H9 (cell line): ENCODE results near the gene UBASH3A. TPM values are rescaled to one million over a fixed set of nuclear protein-coding genes. Genes with fewer than 3 reads are reported as not detected.
A peak's percentile ranks its signal among the peaks of the same experiment; 100 is the strongest.

Experiments used
- DNase-seq: peaks from one replicate; pipeline ENCODE4 v3.0.0-alpha.2; 2017
- H2AFZ ChIP-seq: one replicate; pipeline ENCODE4 v1.6.1; 2013; ENCODE audit warnings: mild to moderate bottlenecking, low read length, control low read depth, moderate library complexity
- H2AK5ac ChIP-seq: 2 replicates; pipeline ENCODE4 v1.6.1; 2013; ENCODE audit warnings: low read length, control low read depth, mixed read lengths; ENCODE audit not compliant: insufficient read length
- H2BK120ac ChIP-seq: one replicate; pipeline ENCODE4 v1.6.1; 2013; ENCODE audit warnings: low read depth, mild to moderate bottlenecking, low read length, control low read depth, inconsistent platforms; ENCODE audit not compliant: poor library complexity, severe bottlenecking
- H2BK12ac ChIP-seq: 2 replicates; pipeline ENCODE4 v1.6.1; 2013; ENCODE audit warnings: low read length, control low read depth, mixed read lengths, low read depth; ENCODE audit not compliant: insufficient read length
- H2BK15ac ChIP-seq: 2 replicates; pipeline ENCODE4 v1.6.1; 2013; ENCODE audit warnings: low read depth, low read length, control low read depth
- H2BK20ac ChIP-seq: one replicate; pipeline ENCODE4 v1.6.1; 2013; ENCODE audit warnings: low read depth, mild to moderate bottlenecking, low read length, control low read depth, inconsistent platforms; ENCODE audit not compliant: poor library complexity, severe bottlenecking
- H2BK5ac ChIP-seq: 2 replicates; pipeline ENCODE4 v1.6.1; 2013; ENCODE audit warnings: low read length, control low read depth, mixed read lengths; ENCODE audit not compliant: insufficient read length
- H3K14ac ChIP-seq: 2 replicates; pipeline ENCODE4 v1.6.1; 2013; ENCODE audit warnings: low read length, control low read depth; ENCODE audit not compliant: insufficient read depth
- H3K18ac ChIP-seq: 2 replicates; pipeline ENCODE4 v1.6.1; 2013; ENCODE audit warnings: low read depth, mild to moderate bottlenecking, mixed read lengths, low read length, control low read depth; ENCODE audit not compliant: insufficient read length
- H3K23ac ChIP-seq: 2 replicates; pipeline ENCODE4 v1.6.1; 2013; ENCODE audit warnings: low read length, control low read depth, mixed read lengths, low read depth; ENCODE audit not compliant: insufficient read length
- H3K23me2 ChIP-seq: 2 replicates; pipeline ENCODE4 v1.6.1; 2013; ENCODE audit warnings: low read depth, mild to moderate bottlenecking, mixed read lengths, low read length, control low read depth; ENCODE audit not compliant: insufficient read length, poor library complexity, severe bottlenecking
- H3K27ac ChIP-seq: 2 replicates; pipeline ENCODE4 v1.5.1; 2013; ENCODE audit warnings: low read length, control low read depth, mixed read lengths, low read depth; ENCODE audit not compliant: insufficient read length
- H3K27me3 ChIP-seq: 2 replicates; pipeline ENCODE4 v1.6.1; 2013; ENCODE audit warnings: low read length, control low read depth, inconsistent platforms; ENCODE audit not compliant: insufficient read depth
- H3K4ac ChIP-seq: 2 replicates; pipeline ENCODE4 v1.6.1; 2013; ENCODE audit warnings: low read depth, mild to moderate bottlenecking, control low read depth, inconsistent platforms, low read length, moderate library complexity
- H3K4me1 ChIP-seq: 2 replicates; pipeline ENCODE4 v1.6.1; 2013; ENCODE audit warnings: low read length, control low read depth, inconsistent platforms; ENCODE audit not compliant: insufficient read depth
- H3K4me2 ChIP-seq: 2 replicates; pipeline ENCODE4 v1.6.1; 2013; ENCODE audit warnings: low read length, control low read depth, mixed read lengths; ENCODE audit not compliant: insufficient read length, insufficient read depth
- H3K56ac ChIP-seq: 2 replicates; pipeline ENCODE4 v1.6.1; 2013; ENCODE audit warnings: low read depth, mild to moderate bottlenecking, mixed read lengths, low read length, control low read depth; ENCODE audit not compliant: insufficient read length
- H3K79me1 ChIP-seq: 2 replicates; pipeline ENCODE4 v1.6.1; 2013; ENCODE audit warnings: low read depth, mild to moderate bottlenecking, moderate library complexity, low read length, control low read depth, inconsistent platforms; ENCODE audit not compliant: insufficient read depth, poor library complexity, severe bottlenecking
- H3K79me2 ChIP-seq: 2 replicates; pipeline ENCODE4 v1.6.1; 2013; ENCODE audit warnings: low read length, control low read depth, inconsistent platforms; ENCODE audit not compliant: insufficient read depth
- H3K9ac ChIP-seq: 2 replicates; pipeline ENCODE4 v1.6.1; 2013; ENCODE audit warnings: low read length, control low read depth, mixed read lengths; ENCODE audit not compliant: insufficient read length; ENCODE audit errors: extremely low read depth
- H3K9me3 ChIP-seq: one replicate; pipeline ENCODE4 v1.6.1; 2013; ENCODE audit warnings: low read depth, low read length, inconsistent platforms; ENCODE audit not compliant: control insufficient read depth
- H3T11ph ChIP-seq: one replicate; pipeline ENCODE4 v1.6.1; 2013; ENCODE audit warnings: mild to moderate bottlenecking, low read length, control low read depth, inconsistent platforms
- H4K20me1 ChIP-seq: one replicate; pipeline ENCODE4 v1.6.1; 2013; ENCODE audit not compliant: control insufficient read depth, insufficient read length, insufficient read depth
- H4K5ac ChIP-seq: 2 replicates; pipeline ENCODE4 v1.6.1; 2013; ENCODE audit warnings: low read depth, mild to moderate bottlenecking, mixed read lengths, low read length, control low read depth; ENCODE audit not compliant: insufficient read length
- H4K8ac ChIP-seq: replicated peaks from 2 replicates; pipeline ENCODE4 v1.6.1; 2013; ENCODE audit warnings: low read length, control low read depth, mixed read lengths, low read depth; ENCODE audit not compliant: insufficient read length
- H4K91ac ChIP-seq: 2 replicates; pipeline ENCODE4 v1.6.1; 2013; ENCODE audit warnings: low read depth, mild to moderate bottlenecking, moderate library complexity, mixed read lengths, low read length, control low read depth; ENCODE audit not compliant: insufficient read length
- H3K27ac Mint-ChIP-seq, 3 experiments: 2 replicates in 2 of 3; 3 replicates in 1 of 3; pipeline ENCODE4 v1.8.0; 2020 to 2021; ENCODE audit warnings: mixed read lengths in 3 of 3, mild to moderate bottlenecking in 1 of 3, moderate library complexity in 1 of 3
- H3K27me3 Mint-ChIP-seq: 2 replicates; pipeline ENCODE4 v1.8.0; 2021; ENCODE audit warnings: low read depth, mild to moderate bottlenecking, moderate library complexity, mixed read lengths
- H3K36me3 Mint-ChIP-seq, 3 experiments: 2 replicates in 2 of 3; 3 replicates in 1 of 3; pipeline ENCODE4 v1.8.0; 2020 to 2021; ENCODE audit warnings: low read depth in 3 of 3, mixed read lengths in 3 of 3; ENCODE audit not compliant: insufficient read depth in 1 of 3
- H3K4me1 Mint-ChIP-seq, 2 experiments: 2 replicates each; pipeline ENCODE4 v1.8.0; 2020; ENCODE audit warnings: mixed read lengths in 2 of 2
- H3K4me3 Mint-ChIP-seq, 2 experiments: 2 replicates in 1 of 2; 3 replicates in 1 of 2; pipeline ENCODE4 v1.8.0; 2020 to 2021; ENCODE audit warnings: mild to moderate bottlenecking in 2 of 2, mixed read lengths in 2 of 2, moderate library complexity in 1 of 2
- H3K9me3 Mint-ChIP-seq, 2 experiments: 2 replicates in 1 of 2; 3 replicates in 1 of 2; pipeline ENCODE4 v1.8.0; 2020; ENCODE audit warnings: mild to moderate bottlenecking in 2 of 2, mixed read lengths in 2 of 2, moderate library complexity in 1 of 2
- CTCF ChIP-seq: fragments of 200-600 bp; sonication (generic); conservative IDR thresholded peaks from 3 replicates; pipeline ENCODE4 v1.8.0; 2021; ENCODE audit warnings: antibody characterized with exemption, mild to moderate bottlenecking
- WGBS: extraction: QIAGEN DNeasy Blood & Tissue Kit; methylation state at CpG from one replicate; pipeline ENCODE4 v1.1.7; 2013; ENCODE audit warnings: missing lambda C conversion rate, low lambda C conversion rate, mixed read lengths; ENCODE audit not compliant: insufficient read length; ENCODE audit errors: extremely low coverage; 5-methylcytosine and 5-hydroxymethylcytosine counted together
- total RNA-seq: library from RNA; stranded (reverse); gene quantifications from 2 replicates; pipeline ENCODE4 v1.2.1, GENCODE V29; 2021

UBASH3A gene
- total RNA-seq, 1 experiment from 2014 or later = not detected

DNA sequence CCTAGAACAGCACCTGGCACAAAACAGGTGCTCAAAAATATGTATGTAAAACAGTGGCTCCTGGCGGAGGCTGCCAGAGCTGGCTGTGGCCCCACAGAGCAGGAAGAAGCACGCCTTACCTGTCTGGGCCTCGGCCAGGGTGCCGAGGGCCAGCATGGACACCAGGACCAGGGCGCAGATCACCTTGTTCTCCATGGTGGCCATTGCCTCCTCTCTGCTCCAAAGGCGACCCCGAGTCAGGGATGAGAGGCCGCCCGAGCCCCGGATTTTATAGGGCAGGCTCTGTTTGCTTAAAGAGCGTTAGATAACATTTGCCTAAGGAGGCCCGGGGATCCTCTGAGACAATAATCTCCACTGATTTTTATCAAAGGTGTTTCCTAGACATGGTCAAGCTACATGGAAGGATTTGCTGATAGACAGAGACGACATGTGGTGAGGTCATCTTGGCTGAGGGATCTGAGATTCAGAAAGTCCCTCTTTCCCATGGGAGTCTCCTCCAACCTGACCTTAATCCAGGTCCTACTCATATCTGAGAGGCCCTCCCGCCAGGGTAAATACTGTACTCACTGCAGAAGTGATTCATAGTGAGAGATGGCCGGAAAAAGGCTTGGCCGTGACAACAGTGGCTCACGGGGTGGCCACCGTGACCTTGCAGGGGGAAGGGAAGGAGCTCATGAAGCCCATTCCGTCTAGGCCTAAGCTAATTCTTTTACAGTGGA, 37.3 kb upstream of the UBASH3A start, which contains the start of gene TFF1:
TSS of gene TFF1 (minus strand) at position 244 of the 719 bp plus-strand sequence. CDS start at position 204, 40 bp downstream.
- WGBS = no CpG with 5 or more reads among the region's 19 CpGs
- Histone ChIP-seq H3K27me3 (no peaks in the 10 kb centered on the region), H3K56ac (no peak within 1 kb of the TSS), H4K91ac (no peak within 1 kb of the TSS), H3K4me2 (no peak within 1 kb of the TSS), H3K23me2 (no peaks in the 10 kb centered on the region), H2BK20ac (no peak within 1 kb of the TSS), H3K79me1 (no peaks in the 10 kb centered on the region), H4K20me1 (no peaks in the 10 kb centered on the region), H3K4ac (no peak within 1 kb of the TSS), H3T11ph (no peak within 1 kb of the TSS), H3K9ac (no peak within 1 kb of the TSS), H2AK5ac (no peak within 1 kb of the TSS), H3K4me1 (no peaks in the 10 kb centered on the region; the same call in 1 of the 2 replicates), H2BK120ac (no peak within 1 kb of the TSS), H2BK5ac (no peak within 1 kb of the TSS), H3K9me3 (no peaks in the 10 kb centered on the region), H3K14ac (no peak within 1 kb of the TSS), H4K5ac (no peak within 1 kb of the TSS), H3K79me2 (no peaks in the 10 kb centered on the region), H2AFZ (no peak within 1 kb of the TSS), H3K23ac (no peak within 1 kb of the TSS), H3K27ac (no peak within 1 kb of the TSS), H4K8ac (no peak within 1 kb of the TSS), H3K18ac (no peak within 1 kb of the TSS), H2BK12ac (no peak within 1 kb of the TSS), H2BK15ac (no peak within 1 kb of the TSS)
- H3K36me3 Mint-ChIP-seq = no peaks in the 10 kb centered on the region; a peak in 1 of 7 replicates
- peaks cover 13% of the 10 kb centered on the region for H3K27me3 Mint-ChIP-seq
- H3K4me3 Mint-ChIP-seq = no peak within 1 kb of the TSS
- H3K27ac Mint-ChIP-seq = peak within 1 kb of the TSS; percentile 44 to 59 (median 56); a peak in 4 of 7 replicates
- no peak for DNase-seq
- H3K4me1 Mint-ChIP-seq = peaks cover 0 to 2% of the 10 kb centered on the region in 2 experiments; a peak in 1 of 4 replicates
- no peak for TF ChIP-seq CTCF
- H3K9me3 Mint-ChIP-seq = no peaks in the 10 kb centered on the region; a peak in 1 of 5 replicates
